Cardiac muscle cell (in vitro differentiated cells and primary cell): Measurements from ENCODE around the gene PRSS2. TPM values are rescaled to one million over a fixed set of nuclear protein-coding genes. Genes with fewer than 3 reads are reported as not detected.

ENCODE experiments used
- DNase-seq, 2 donors: peaks; one replicate each; pipeline versions ENCODE4 v3.0.0 to v3.0.0-alpha.2; 2010 to 2017; ENCODE audit warnings: low read depth in 1 of 2, low spot score in 1 of 2
- H3K27ac ChIP-seq: fragments of 200-600 bp; sonication (generic); 2 replicates; pipeline ENCODE4 v1.5.1; 2016
- H3K27me3 ChIP-seq: fragments of 200-600 bp; sonication (generic); 2 replicates; pipeline ENCODE4 v1.6.0; 2016; ENCODE audit warnings: control low read depth
- H3K36me3 ChIP-seq: fragments of 200-600 bp; sonication (generic); 2 replicates; pipeline ENCODE4 v1.5.1; 2016; ENCODE audit warnings: control low read depth
- H3K4me1 ChIP-seq: fragments of 200-600 bp; sonication (generic); 2 replicates; pipeline ENCODE4 v1.8.1; 2017; ENCODE audit warnings: low read depth, mild to moderate bottlenecking, mixed run types
- H3K4me3 ChIP-seq: fragments of 200-600 bp; sonication (generic); 2 replicates; pipeline ENCODE4 v1.5.1; 2016; ENCODE audit warnings: mild to moderate bottlenecking
- H3K9me3 ChIP-seq: fragments of 200-600 bp; sonication (generic); 2 replicates; pipeline ENCODE4 v1.5.1; 2017; ENCODE audit warnings: low read depth, mild to moderate bottlenecking, control low read depth
- CTCF ChIP-seq: IDR thresholded peaks from 2 replicates; pipeline ENCODE4 v1.5.1; 2012; ENCODE audit warnings: low read depth, mild to moderate bottlenecking, low read length
- polyA plus RNA-seq: library from polyadenylated mRNA; unstranded; fragments of >200 nt; fragmentation: Nextera tagmentation; extraction: Ambion mirVana; gene quantifications from 2 replicates; pipeline ENCODE4 v1.2.1, GENCODE V29; 2016
- total RNA-seq: library from RNA; depleted of rRNA; stranded (reverse); fragments of >200 nt; gene quantifications from 2 replicates; pipeline ENCODE4 v1.2.3, GENCODE V29; 2016

Gene PRSS2
- total and polyA plus RNA-seq, 2 experiments from 2014 or later = not detected

GRCh38 chr7:142803901-142804300 is 33.1 kb downstream of the PRSS2 start:
- no peak overlapping the region for H3K27ac ChIP-seq
- no peak overlapping the region for H3K4me3 ChIP-seq
- H3K36me3 ChIP-seq = no peaks in the 10 kb centered on the region
- peaks cover 24% of the 10 kb centered on the region for H3K27me3 ChIP-seq
- H3K4me1 ChIP-seq = no peaks in the 10 kb centered on the region
- no peak for TF ChIP-seq CTCF
- H3K9me3 ChIP-seq = no peaks in the 10 kb centered on the region
- DNase-seq = no peak

- Histone ChIP-seq H3K9me3 (no peaks in the 10 kb centered on the region), H3K27ac (no peak overlapping the region), H3K36me3 (no peaks in the 10 kb centered on the region), H3K4me1 (no peaks in the 10 kb centered on the region), H3K27me3 (peaks cover 16% of the 10 kb centered on the region), H3K4me3 (no peak overlapping the region)
- no peak for TF ChIP-seq CTCF
- DNase-seq = no peak
Measured at GRCh38 chr7:142804728-142805207, 34.0 kb downstream of the PRSS2 start.

- TF ChIP-seq CTCF = no peak
- DNase-seq = no peak
Measured at GRCh38 chr7:142805350-142806021, 34.7 kb downstream of the PRSS2 start.

GRCh38 chr7:142806022-142806356 is 35.2 kb downstream of the PRSS2 start:
- Histone ChIP-seq H3K27ac (no peak overlapping the region), H3K4me3 (no peak overlapping the region), H3K4me1 (no peaks in the 10 kb centered on the region), H3K9me3 (no peaks in the 10 kb centered on the region), H3K36me3 (no peaks in the 10 kb centered on the region), H3K27me3 (peaks cover 5% of the 10 kb centered on the region)
- DNase-seq = no peak
- no peak for TF ChIP-seq CTCF

More at GRCh38 chr7:142805350-142806021, 34.7 kb downstream of the PRSS2 start:
- no peak overlapping the region for H3K27ac ChIP-seq
- no peak overlapping the region for H3K4me3 ChIP-seq
- H3K4me1 ChIP-seq = no peaks in the 10 kb centered on the region
- H3K36me3 ChIP-seq = no peaks in the 10 kb centered on the region
- no peaks in the 10 kb centered on the region for H3K9me3 ChIP-seq
- H3K27me3 ChIP-seq = peaks cover 10% of the 10 kb centered on the region

GRCh38 chr7:142806957-142807356 is 36.2 kb downstream of the PRSS2 start:
- no peaks in the 10 kb centered on the region for H3K9me3 ChIP-seq
- no peaks in the 10 kb centered on the region for H3K36me3 ChIP-seq
- TF ChIP-seq CTCF = no peak
- H3K27me3 ChIP-seq = peaks cover 5% of the 10 kb centered on the region
- no peak for DNase-seq
- no peaks in the 10 kb centered on the region for H3K4me1 ChIP-seq
- no peak overlapping the region for H3K4me3 ChIP-seq
- no peak overlapping the region for H3K27ac ChIP-seq
